Measurements from ENCODE around the gene GRIA4. TPM values are rescaled to one million over a fixed set of nuclear protein-coding genes. Genes with fewer than 3 reads are reported as not detected.

GRIA4 gene
- total and polyA plus RNA-seq, 2 donors (not counting 1 experiment from before 2014, with no cell fraction given) = not detected

DNA sequence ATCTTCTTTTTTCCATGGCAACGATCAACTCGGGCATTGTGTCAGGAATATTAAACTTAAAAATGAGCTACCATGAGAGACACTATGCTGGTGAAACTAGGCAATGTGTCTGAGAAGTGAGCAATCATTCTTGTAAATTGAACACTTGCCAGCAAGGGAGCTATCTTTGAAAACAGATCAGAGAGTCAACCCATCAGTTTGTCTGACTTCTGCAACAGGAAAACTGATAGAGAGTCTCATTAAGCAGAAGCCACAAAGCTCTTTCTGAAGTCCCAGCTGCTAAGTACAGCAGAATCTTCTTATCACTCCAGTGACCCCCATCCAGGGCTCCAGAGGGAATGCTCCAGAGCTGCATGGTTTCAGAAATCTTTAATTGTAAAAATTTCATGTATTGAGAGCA is 297.4 kb downstream of the GRIA4 start:
- TF ChIP-seq, protein P1, sequence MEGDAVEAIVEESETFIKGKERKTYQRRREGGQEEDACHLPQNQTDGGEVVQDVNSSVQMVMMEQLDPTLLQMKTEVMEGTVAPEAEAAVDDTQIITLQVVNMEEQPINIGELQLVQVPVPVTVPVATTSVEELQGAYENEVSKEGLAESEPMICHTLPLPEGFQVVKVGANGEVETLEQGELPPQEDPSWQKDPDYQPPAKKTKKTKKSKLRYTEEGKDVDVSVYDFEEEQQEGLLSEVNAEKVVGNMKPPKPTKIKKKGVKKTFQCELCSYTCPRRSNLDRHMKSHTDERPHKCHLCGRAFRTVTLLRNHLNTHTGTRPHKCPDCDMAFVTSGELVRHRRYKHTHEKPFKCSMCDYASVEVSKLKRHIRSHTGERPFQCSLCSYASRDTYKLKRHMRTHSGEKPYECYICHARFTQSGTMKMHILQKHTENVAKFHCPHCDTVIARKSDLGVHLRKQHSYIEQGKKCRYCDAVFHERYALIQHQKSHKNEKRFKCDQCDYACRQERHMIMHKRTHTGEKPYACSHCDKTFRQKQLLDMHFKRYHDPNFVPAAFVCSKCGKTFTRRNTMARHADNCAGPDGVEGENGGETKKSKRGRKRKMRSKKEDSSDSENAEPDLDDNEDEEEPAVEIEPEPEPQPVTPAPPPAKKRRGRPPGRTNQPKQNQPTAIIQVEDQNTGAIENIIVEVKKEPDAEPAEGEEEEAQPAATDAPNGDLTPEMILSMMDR (IDR thresholded peaks at IDR 0.05) = no peak
- no peak for TF ChIP-seq EZH2 (IDR thresholded peaks at IDR 0.05; ENCODE audit: borderline replicate concordance, insufficient read depth, low read depth, low read length, poor library complexity, severe bottlenecking)
- H4K20me1 ChIP-seq (ENCODE audit: control insufficient read depth, insufficient read depth, low read length, poor library complexity, severe bottlenecking) = no peaks in the 10 kb centered on the region
- H2AFZ ChIP-seq (ENCODE audit: insufficient read depth, low read depth, low read length, poor library complexity, severe bottlenecking) = no peak overlapping the region
- H3K4me3 ChIP-seq (ENCODE audit: control extremely low read depth in 1 of 5, extremely low read depth in 1 of 5, insufficient read depth in 1 of 5, low read depth in 2 of 5, low read length in 4 of 5) = no peak overlapping the region
- Mint-ChIP-seq H3K27me3 (no peaks in the 10 kb centered on the region), H3K4me3 (no peak overlapping the region), H3K9me3 (ENCODE audit: insufficient read depth) (no peaks in the 10 kb centered on the region), H3K4me1 (no peaks in the 10 kb centered on the region), H3K27ac (no peak overlapping the region)
- no peaks in the 10 kb centered on the region for H3K36me3 ChIP-seq (replicated peaks in 1 of 2; ENCODE audit: control extremely low read depth in 1 of 2, control insufficient read depth in 1 of 2, extremely low read depth in 1 of 2, insufficient read depth in 2 of 2, low read length in 1 of 2)
- DNase-seq (no peak), ATAC-seq (ENCODE audit: low read depth) (no peak)
- no CpG with 5 or more reads among the region's 2 CpGs for whole genome bisulfite sequencing (ENCODE audit: insufficient coverage)
- no peaks in the 10 kb centered on the region for H3K79me2 ChIP-seq (ENCODE audit: control insufficient read depth, insufficient read depth, low read length)
- H3K9me3 ChIP-seq (ENCODE audit: control extremely low read depth in 1 of 3, control insufficient read depth in 2 of 3, insufficient read depth in 1 of 3, low read length in 2 of 3) = no peaks in the 10 kb centered on the region
- POLR2A ChIA-PET = no interaction called here
- no peak overlapping the region for H3K4me2 ChIP-seq (replicated peaks; ENCODE audit: low read depth, low read length, poor library complexity, severe bottlenecking)
- no peaks in the 10 kb centered on the region for H3K4me1 ChIP-seq (ENCODE audit: control insufficient read depth in 2 of 2, insufficient read depth in 2 of 2, low read length in 2 of 2)
- intact Hi-C loops (cut with micrococcal nuclease) = no loop called here
- no peak overlapping the region for H3K27ac ChIP-seq (ENCODE audit: low read length in 2 of 2)
- no peak overlapping the region for H3K9ac ChIP-seq (ENCODE audit: low read length)
- CTCF ChIA-PET = no interaction called here
- no peaks in the 10 kb centered on the region for H3K27me3 ChIP-seq (replicated peaks in 1 of 4; ENCODE audit: control extremely low read depth in 1 of 4, control insufficient read depth in 3 of 4, insufficient read depth in 4 of 4, low read length in 3 of 4)

DNA sequence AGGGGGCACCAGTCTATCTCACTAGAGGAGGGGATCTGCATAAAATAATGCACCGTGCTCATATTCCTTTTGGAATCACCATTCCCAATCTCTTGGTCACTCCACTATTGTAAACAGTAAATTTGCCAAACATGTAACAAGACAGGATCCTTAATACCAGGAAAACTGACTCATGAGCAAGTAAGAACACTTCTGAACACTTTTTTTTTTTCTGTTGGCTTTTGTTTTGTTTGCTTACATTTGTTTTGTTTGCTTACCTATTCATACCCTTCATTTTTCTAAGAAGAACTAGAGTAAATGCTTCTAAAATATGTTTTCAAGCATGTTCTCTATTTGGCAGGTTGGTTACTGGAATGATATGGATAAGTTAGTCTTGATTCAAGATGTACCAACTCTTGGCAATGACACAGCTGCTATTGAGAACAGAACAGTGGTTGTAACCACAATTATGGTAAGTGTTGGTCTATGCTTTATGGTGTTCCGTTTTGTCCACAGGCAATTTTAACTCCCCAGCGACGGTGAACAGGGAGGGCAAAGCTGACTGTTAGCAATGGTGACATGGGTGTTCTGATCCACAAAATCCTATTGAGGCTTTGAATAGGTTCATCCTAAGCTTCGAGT is 300.3 kb downstream of the GRIA4 start:
- no peak overlapping the region for H3K27ac Mint-ChIP-seq
- H2AFZ ChIP-seq (ENCODE audit: insufficient read depth, low read depth, low read length, poor library complexity, severe bottlenecking) = no peak overlapping the region

More for the DNA sequence above, 300.3 kb downstream of the GRIA4 start:
- H3K9me3 Mint-ChIP-seq (ENCODE audit: insufficient read depth) = no peaks in the 10 kb centered on the region
- TF ChIP-seq, protein P1 (IDR thresholded peaks at IDR 0.05) = no peak
- Histone ChIP-seq H3K36me3 (replicated peaks in 1 of 2; ENCODE audit: control extremely low read depth in 1 of 2, control insufficient read depth in 1 of 2, extremely low read depth in 1 of 2, insufficient read depth in 2 of 2, low read length in 1 of 2) (no peaks in the 10 kb centered on the region), H4K20me1 (ENCODE audit: control insufficient read depth, insufficient read depth, low read length, poor library complexity, severe bottlenecking) (no peaks in the 10 kb centered on the region), H3K4me2 (replicated peaks; ENCODE audit: low read depth, low read length, poor library complexity, severe bottlenecking) (no peak overlapping the region), H3K9ac (ENCODE audit: low read length) (no peak overlapping the region), H3K79me2 (ENCODE audit: control insufficient read depth, insufficient read depth, low read length) (no peaks in the 10 kb centered on the region), H3K4me3 (ENCODE audit: control extremely low read depth in 1 of 5, extremely low read depth in 1 of 5, insufficient read depth in 1 of 5, low read depth in 2 of 5, low read length in 4 of 5) (no peak overlapping the region), H3K4me1 (ENCODE audit: control insufficient read depth in 2 of 2, insufficient read depth in 2 of 2, low read length in 2 of 2) (no peaks in the 10 kb centered on the region), H3K9me3 (ENCODE audit: control extremely low read depth in 1 of 3, control insufficient read depth in 2 of 3, insufficient read depth in 1 of 3, low read length in 2 of 3) (no peaks in the 10 kb centered on the region), H3K27ac (ENCODE audit: low read length in 2 of 2) (no peak overlapping the region), H3K27me3 (replicated peaks in 1 of 4; ENCODE audit: control extremely low read depth in 1 of 4, control insufficient read depth in 3 of 4, insufficient read depth in 4 of 4, low read length in 3 of 4) (no peaks in the 10 kb centered on the region)
- intact Hi-C loops (cut with micrococcal nuclease) = no loop called here
- ATAC-seq (ENCODE audit: low read depth) = no peak
- no peak overlapping the region for H3K4me3 Mint-ChIP-seq
- ChIA-PET CTCF (no interaction called here), POLR2A (no interaction called here)
- no peaks in the 10 kb centered on the region for H3K4me1 Mint-ChIP-seq
- no peak for DNase-seq
- no peaks in the 10 kb centered on the region for H3K27me3 Mint-ChIP-seq
- WGBS (ENCODE audit: insufficient coverage) = 92% methylated on average over 2 of the region's 5 CpGs

All from B cell (primary cell).